OCI-LY3 (cell line): ENCODE measurements around the gene ZBTB32.

Experiments used
- EZH2phosphoT487 ChIP-seq: fragments of 200-600 bp; shearing (Covaris generic); IDR thresholded peaks from 2 replicates; pipeline ENCODE4 v1.6.1; 2018; ENCODE audit warnings: antibody characterized with exemption, mixed run types, low read depth
- TF ChIP-seq, protein P1 (sequence below): fragments of 200-600, 300-600 bp; sonication (generic); IDR thresholded peaks from 2 replicates; pipeline ENCODE4 v1.5.1; 2014; ENCODE audit warnings: antibody characterized with exemption, low read length, low read depth

DNA sequence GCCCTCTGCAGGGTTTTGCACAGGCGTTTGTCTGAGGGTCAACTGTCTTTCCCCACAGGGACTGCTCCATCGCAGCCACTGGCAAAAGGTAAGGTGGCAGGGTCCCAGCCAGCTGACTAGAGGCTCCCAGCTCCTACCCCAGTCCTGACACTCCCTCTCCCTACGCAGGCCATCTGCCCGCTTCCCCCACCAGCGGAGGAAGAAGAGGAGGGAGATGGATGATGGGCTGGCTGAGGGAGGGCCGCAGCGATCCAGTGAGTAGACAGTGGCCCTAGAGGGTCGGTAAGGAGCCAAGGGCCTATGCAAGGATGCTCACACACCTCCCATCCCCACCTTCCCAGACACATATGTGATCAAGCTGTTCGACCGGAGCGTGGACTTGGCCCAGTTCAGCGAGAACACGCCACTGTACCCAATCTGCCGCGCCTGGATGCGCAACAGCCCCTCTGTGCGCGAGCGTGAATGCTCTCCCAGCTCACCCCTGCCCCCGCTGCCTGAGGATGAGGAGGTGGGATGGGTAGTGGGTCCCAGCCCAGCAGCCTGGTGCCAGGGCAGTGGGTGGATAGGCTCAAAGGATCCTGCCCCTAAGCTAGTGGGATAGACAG is 48.5 kb downstream of the ZBTB32 start:
- TF ChIP-seq, protein P1, sequence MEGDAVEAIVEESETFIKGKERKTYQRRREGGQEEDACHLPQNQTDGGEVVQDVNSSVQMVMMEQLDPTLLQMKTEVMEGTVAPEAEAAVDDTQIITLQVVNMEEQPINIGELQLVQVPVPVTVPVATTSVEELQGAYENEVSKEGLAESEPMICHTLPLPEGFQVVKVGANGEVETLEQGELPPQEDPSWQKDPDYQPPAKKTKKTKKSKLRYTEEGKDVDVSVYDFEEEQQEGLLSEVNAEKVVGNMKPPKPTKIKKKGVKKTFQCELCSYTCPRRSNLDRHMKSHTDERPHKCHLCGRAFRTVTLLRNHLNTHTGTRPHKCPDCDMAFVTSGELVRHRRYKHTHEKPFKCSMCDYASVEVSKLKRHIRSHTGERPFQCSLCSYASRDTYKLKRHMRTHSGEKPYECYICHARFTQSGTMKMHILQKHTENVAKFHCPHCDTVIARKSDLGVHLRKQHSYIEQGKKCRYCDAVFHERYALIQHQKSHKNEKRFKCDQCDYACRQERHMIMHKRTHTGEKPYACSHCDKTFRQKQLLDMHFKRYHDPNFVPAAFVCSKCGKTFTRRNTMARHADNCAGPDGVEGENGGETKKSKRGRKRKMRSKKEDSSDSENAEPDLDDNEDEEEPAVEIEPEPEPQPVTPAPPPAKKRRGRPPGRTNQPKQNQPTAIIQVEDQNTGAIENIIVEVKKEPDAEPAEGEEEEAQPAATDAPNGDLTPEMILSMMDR = no peak
- TF ChIP-seq EZH2phosphoT487 = no peak
